ENCODE data around the gene SPG7. TPM values are rescaled to one million over a fixed set of nuclear protein-coding genes. Genes with fewer than 3 reads are reported as not detected.

The SPG7 gene
- total RNA-seq, 1 experiment from 2014 or later, result 119 TPM

DNA sequence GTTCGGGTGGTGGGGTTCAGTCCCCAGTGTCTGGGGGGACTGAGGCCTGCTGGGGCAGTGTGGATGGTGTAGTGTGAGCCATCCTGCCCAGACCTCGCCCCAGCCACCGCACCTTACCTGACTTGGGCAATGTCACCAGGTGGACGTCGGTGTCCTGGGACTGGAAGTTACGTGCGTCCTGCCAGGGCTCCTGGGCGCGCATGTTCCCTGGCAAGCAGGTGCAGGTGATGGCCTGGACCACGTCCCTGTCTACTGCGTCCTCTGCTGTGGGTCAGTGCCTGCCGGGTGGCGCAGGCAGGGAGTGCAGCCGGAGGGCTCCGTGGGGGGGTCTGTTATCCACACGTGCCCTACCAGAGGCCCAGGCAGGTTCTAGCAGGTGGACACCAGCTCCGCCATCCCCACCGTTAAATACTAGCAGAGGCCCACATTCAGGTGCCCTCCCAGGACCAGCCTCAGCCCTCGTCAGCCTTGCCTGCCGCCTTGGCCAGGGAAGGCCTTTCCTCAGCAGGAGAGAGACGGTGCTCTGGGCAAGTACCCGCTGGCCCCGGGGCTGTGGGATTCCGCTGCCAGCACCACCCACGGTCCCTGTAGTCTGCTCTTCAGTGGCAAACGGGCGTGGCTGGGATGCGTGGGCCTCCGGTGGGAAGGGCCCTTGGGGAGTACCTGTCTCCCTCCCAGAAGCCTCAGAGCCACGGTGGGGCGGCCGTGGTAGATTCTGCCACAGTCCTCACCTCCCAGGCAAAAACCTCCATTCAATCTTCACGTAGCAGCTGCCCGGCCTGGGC lies 97.2 kb downstream of the SPG7 start:
- Histone ChIP-seq H3K4me2 (ENCODE audit: insufficient read depth, insufficient read length, low read length) (no peak overlapping the region), H3K14ac (ENCODE audit: insufficient read depth, low read length) (no peak overlapping the region), H3K9ac (ENCODE audit: extremely low read depth, insufficient read length, low read length) (no peak overlapping the region), H3K56ac (ENCODE audit: insufficient read length, low read depth, low read length) (no peak overlapping the region), H3K4ac (ENCODE audit: low read depth, low read length) (no peak overlapping the region), H2BK5ac (ENCODE audit: insufficient read length, low read length) (no peak overlapping the region), H4K91ac (ENCODE audit: insufficient read length, low read depth, low read length) (no peak overlapping the region), H3K27me3 (ENCODE audit: insufficient read depth, low read length) (no peaks in the 10 kb centered on the region), H4K5ac (ENCODE audit: insufficient read length, low read depth, low read length) (no peak overlapping the region), H2AK5ac (ENCODE audit: insufficient read length, low read length) (no peak overlapping the region), H2BK20ac (ENCODE audit: low read depth, low read length, poor library complexity, severe bottlenecking) (no peak overlapping the region), H4K20me1 (ENCODE audit: control insufficient read depth, insufficient read depth, insufficient read length) (no peaks in the 10 kb centered on the region), H3K23me2 (ENCODE audit: insufficient read length, low read depth, low read length, poor library complexity, severe bottlenecking) (peaks cover 2% of the 10 kb centered on the region), H3K79me1 (ENCODE audit: insufficient read depth, low read depth, low read length, poor library complexity, severe bottlenecking) (no peaks in the 10 kb centered on the region), H2BK15ac (ENCODE audit: low read depth, low read length) (no peak overlapping the region), H3K23ac (ENCODE audit: insufficient read length, low read depth, low read length) (no peak overlapping the region), H4K8ac (replicated peaks; ENCODE audit: insufficient read length, low read depth, low read length) (no peak overlapping the region), H3K9me3 (ENCODE audit: control insufficient read depth, low read depth, low read length) (no peaks in the 10 kb centered on the region), H3K79me2 (ENCODE audit: insufficient read depth, low read length) (no peaks in the 10 kb centered on the region), H3K4me1 (ENCODE audit: insufficient read depth, low read length) (no peaks in the 10 kb centered on the region; the same call in 1 of the 2 replicates), H3T11ph (ENCODE audit: low read length) (no peak overlapping the region), H2AFZ (ENCODE audit: low read length) (no peak overlapping the region), H3K18ac (ENCODE audit: insufficient read length, low read depth, low read length) (no peak overlapping the region), H2BK12ac (ENCODE audit: insufficient read length, low read depth, low read length) (no peak overlapping the region), H2BK120ac (ENCODE audit: low read depth, low read length, poor library complexity, severe bottlenecking) (no peak overlapping the region), H3K27ac (ENCODE audit: insufficient read length, low read depth, low read length) (no peak overlapping the region)
- Mint-ChIP-seq H3K4me3 (no peak overlapping the region), H3K4me1 (peaks cover 5 to 8% of the 10 kb centered on the region in 2 experiments), H3K27me3 (ENCODE audit: low read depth) (peaks cover 7% of the 10 kb centered on the region), H3K27ac (no peak overlapping the region; a peak in 1 of 7 replicates), H3K36me3 (ENCODE audit: insufficient read depth in 1 of 3, low read depth in 3 of 3) (no peaks in the 10 kb centered on the region), H3K9me3 (no peaks in the 10 kb centered on the region)
- TF ChIP-seq, protein P1, sequence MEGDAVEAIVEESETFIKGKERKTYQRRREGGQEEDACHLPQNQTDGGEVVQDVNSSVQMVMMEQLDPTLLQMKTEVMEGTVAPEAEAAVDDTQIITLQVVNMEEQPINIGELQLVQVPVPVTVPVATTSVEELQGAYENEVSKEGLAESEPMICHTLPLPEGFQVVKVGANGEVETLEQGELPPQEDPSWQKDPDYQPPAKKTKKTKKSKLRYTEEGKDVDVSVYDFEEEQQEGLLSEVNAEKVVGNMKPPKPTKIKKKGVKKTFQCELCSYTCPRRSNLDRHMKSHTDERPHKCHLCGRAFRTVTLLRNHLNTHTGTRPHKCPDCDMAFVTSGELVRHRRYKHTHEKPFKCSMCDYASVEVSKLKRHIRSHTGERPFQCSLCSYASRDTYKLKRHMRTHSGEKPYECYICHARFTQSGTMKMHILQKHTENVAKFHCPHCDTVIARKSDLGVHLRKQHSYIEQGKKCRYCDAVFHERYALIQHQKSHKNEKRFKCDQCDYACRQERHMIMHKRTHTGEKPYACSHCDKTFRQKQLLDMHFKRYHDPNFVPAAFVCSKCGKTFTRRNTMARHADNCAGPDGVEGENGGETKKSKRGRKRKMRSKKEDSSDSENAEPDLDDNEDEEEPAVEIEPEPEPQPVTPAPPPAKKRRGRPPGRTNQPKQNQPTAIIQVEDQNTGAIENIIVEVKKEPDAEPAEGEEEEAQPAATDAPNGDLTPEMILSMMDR (conservative IDR thresholded peaks at IDR 0.05), result no peak
- no CpG with 5 or more reads among the region's 34 CpGs for WGBS (ENCODE audit: extremely low coverage, insufficient read length, low lambda C conversion rate)
- no peak for DNase-seq
